WTC11 (cell line): ENCODE data around the gene TBC1D10B. TPM values are rescaled to one million over a fixed set of nuclear protein-coding genes. Genes with fewer than 3 reads are reported as not detected.

Experiments
- ATAC-seq: fragments of 200-7000 bp; cut with Tn5 transposase; 2 replicates; pipeline ENCODE4 v1.10.0; 2021; ENCODE audit warnings: mild to moderate bottlenecking, moderate library complexity
- CTCF ChIA-PET: fragments of 300-600 bp; sonication (Branson Sonifier 250); formaldehyde crosslinking; loops from one replicate; lab custom pipeline; 2021; ENCODE audit warnings: antibody characterized with exemption; lab: Charles Lee
- POLR2A ChIA-PET: fragments of 350-600 bp; sonication (Branson Sonifier 250); formaldehyde crosslinking; loops from one replicate; lab custom pipeline; 2021; ENCODE audit warnings: antibody characterized with exemption; lab: Charles Lee
- DNase-seq: peaks from one replicate; pipeline ENCODE4 v3.0.0; 2021; ENCODE audit warnings: low spot score
- H3K27ac Mint-ChIP-seq: 2 replicates; pipeline ENCODE4 v1.8.0; 2021; ENCODE audit warnings: mixed read lengths
- H3K27me3 Mint-ChIP-seq: 2 replicates; pipeline ENCODE4 v1.8.0; 2021; ENCODE audit warnings: low read depth, mild to moderate bottlenecking, moderate library complexity, mixed read lengths
- H3K36me3 Mint-ChIP-seq: 2 replicates; pipeline ENCODE4 v1.8.0; 2021; ENCODE audit warnings: mixed read lengths
- H3K4me1 Mint-ChIP-seq: 2 replicates; pipeline ENCODE4 v1.8.0; 2022; ENCODE audit warnings: mixed read lengths
- H3K4me3 Mint-ChIP-seq: 2 replicates; pipeline ENCODE4 v1.8.0; 2021; ENCODE audit warnings: mild to moderate bottlenecking, moderate library complexity, mixed read lengths
- H3K9me3 Mint-ChIP-seq: 2 replicates; pipeline ENCODE4 v1.8.0; 2021; ENCODE audit warnings: mixed read lengths
- EMX1 ChIP-seq: fragments of 250-450 bp; sonication (Bioruptor Pico); IDR thresholded peaks from 2 replicates; pipeline ENCODE4 v1.8.0; 2021; ENCODE audit warnings: mild to moderate bottlenecking
- GABPB1 ChIP-seq: sonication (generic); formaldehyde crosslinking; IDR thresholded peaks from 2 replicates; pipeline ENCODE4 v1.8.1; 2023; ENCODE audit warnings: mild to moderate bottlenecking, missing genetic modification reagents
- GTF2I ChIP-seq: fragments of 250-450 bp; sonication (Bioruptor Pico); conservative IDR thresholded peaks from 2 replicates; pipeline ENCODE4 v1.4.0; 2021; ENCODE audit warnings: mild to moderate bottlenecking
- HMGA2 ChIP-seq: fragments of 250-450 bp; sonication (Bioruptor Pico); IDR thresholded peaks from 2 replicates; pipeline ENCODE4 v1.4.0; 2021; ENCODE audit warnings: mild to moderate bottlenecking, moderate library complexity
- MYBL2 ChIP-seq: sonication (generic); formaldehyde crosslinking; IDR thresholded peaks from 2 replicates; pipeline ENCODE4 v1.8.1; 2023; ENCODE audit warnings: mild to moderate bottlenecking, moderate library complexity, missing genetic modification reagents
- NFATC4 ChIP-seq: fragments of 250-450 bp; sonication (Bioruptor Pico); IDR thresholded peaks from 2 replicates; pipeline ENCODE4 v1.9.0; 2021; ENCODE audit warnings: mild to moderate bottlenecking
- NR2C2 ChIP-seq: sonication (generic); formaldehyde crosslinking; IDR thresholded peaks from 2 replicates; pipeline ENCODE4 v1.8.0; 2022; ENCODE audit warnings: mild to moderate bottlenecking, missing genetic modification reagents
- OVOL2 ChIP-seq: fragments of 250-450 bp; sonication (Bioruptor Pico); IDR thresholded peaks from 2 replicates; pipeline ENCODE4 v1.9.0; 2021; ENCODE audit warnings: mild to moderate bottlenecking, borderline replicate concordance
- RORB ChIP-seq: fragments of 250-450 bp; sonication (Bioruptor Pico); IDR thresholded peaks from 2 replicates; pipeline ENCODE4 v1.9.0; 2021; ENCODE audit warnings: mild to moderate bottlenecking
- SMAD4 ChIP-seq: sonication (generic); formaldehyde crosslinking; IDR thresholded peaks from 2 replicates; pipeline ENCODE4 v1.8.0; 2022; ENCODE audit warnings: mild to moderate bottlenecking, missing genetic modification reagents
- TEAD4 ChIP-seq: sonication (generic); formaldehyde crosslinking; IDR thresholded peaks from 2 replicates; pipeline ENCODE4 v1.8.0; 2022; ENCODE audit warnings: mild to moderate bottlenecking, missing genetic modification reagents
- TP53 ChIP-seq: sonication (generic); formaldehyde crosslinking; IDR thresholded peaks from 2 replicates; pipeline ENCODE4 v1.8.1; 2023; ENCODE audit warnings: mild to moderate bottlenecking, missing genetic modification reagents
- ZNF121 ChIP-seq: sonication (generic); formaldehyde crosslinking; IDR thresholded peaks from 2 replicates; pipeline ENCODE4 v1.8.0; 2023; ENCODE audit warnings: missing genetic modification reagents
- ZNF416 ChIP-seq: fragments of 250-450 bp; sonication (Bioruptor Pico); IDR thresholded peaks from 2 replicates; pipeline ENCODE4 v1.9.0; 2021; ENCODE audit warnings: mild to moderate bottlenecking, inconsistent platforms
- ZNF423 ChIP-seq: fragments of 250-450 bp; sonication (Bioruptor Pico); IDR thresholded peaks from 2 replicates; pipeline ENCODE4 v2.1.2; 2022; ENCODE audit warnings: mild to moderate bottlenecking, moderate library complexity
- ZNF671 ChIP-seq: fragments of 250-450 bp; sonication (Bioruptor Pico); IDR thresholded peaks from 2 replicates; pipeline ENCODE4 v1.8.0; 2021; ENCODE audit warnings: mild to moderate bottlenecking
- total RNA-seq: library from RNA; stranded (reverse); gene quantifications from 3 replicates; pipeline ENCODE4 v1.2.3, GENCODE V29; 2021
- TF ChIP-seq, protein P1 (sequence below): fragments of 250-450 bp; sonication (Bioruptor Pico); IDR thresholded peaks from 2 replicates; pipeline ENCODE4 v1.9.0; 2021; ENCODE audit warnings: moderate library complexity, mild to moderate bottlenecking, inconsistent platforms, borderline replicate concordance
- TF ChIP-seq, protein P2 (sequence below): sonication (generic); formaldehyde crosslinking; IDR thresholded peaks from 2 replicates; pipeline ENCODE4 v1.8.1; 2022; ENCODE audit warnings: mild to moderate bottlenecking, moderate library complexity, missing genetic modification reagents
- TF ChIP-seq, protein P3 (sequence below): sonication (generic); formaldehyde crosslinking; IDR thresholded peaks from 2 replicates; pipeline ENCODE4 v1.8.0; 2022; ENCODE audit warnings: mild to moderate bottlenecking, missing genetic modification reagents
- TF ChIP-seq, protein P4 (sequence below): sonication (generic); formaldehyde crosslinking; IDR thresholded peaks from 2 replicates; pipeline ENCODE4 v1.8.0; 2023; ENCODE audit warnings: missing genetic modification reagents
- TF ChIP-seq, protein P5 (sequence below): fragments of 200-600 bp; IDR thresholded peaks from 2 replicates; pipeline ENCODE4 v1.8.0; 2022; ENCODE audit warnings: antibody characterized with exemption
- TF ChIP-seq, protein P6 (sequence below): sonication (generic); formaldehyde crosslinking; IDR thresholded peaks from 2 replicates; pipeline ENCODE4 v1.8.1; 2023; ENCODE audit warnings: mild to moderate bottlenecking, missing genetic modification reagents
- TF ChIP-seq, protein P7 (sequence below): fragments of 250-450 bp; sonication (Bioruptor Pico); IDR thresholded peaks from 2 replicates; pipeline ENCODE4 v1.9.0; 2021; ENCODE audit warnings: mild to moderate bottlenecking, borderline replicate concordance
- TF ChIP-seq, protein P8 (sequence below): sonication (generic); formaldehyde crosslinking; IDR thresholded peaks from 2 replicates; pipeline ENCODE4 v1.8.1; 2022; ENCODE audit warnings: mild to moderate bottlenecking, missing genetic modification reagents, moderate library complexity, borderline replicate concordance

TBC1D10B gene
- total RNA-seq, 1 experiment from 2014 or later, result 40.5 TPM

DNA sequence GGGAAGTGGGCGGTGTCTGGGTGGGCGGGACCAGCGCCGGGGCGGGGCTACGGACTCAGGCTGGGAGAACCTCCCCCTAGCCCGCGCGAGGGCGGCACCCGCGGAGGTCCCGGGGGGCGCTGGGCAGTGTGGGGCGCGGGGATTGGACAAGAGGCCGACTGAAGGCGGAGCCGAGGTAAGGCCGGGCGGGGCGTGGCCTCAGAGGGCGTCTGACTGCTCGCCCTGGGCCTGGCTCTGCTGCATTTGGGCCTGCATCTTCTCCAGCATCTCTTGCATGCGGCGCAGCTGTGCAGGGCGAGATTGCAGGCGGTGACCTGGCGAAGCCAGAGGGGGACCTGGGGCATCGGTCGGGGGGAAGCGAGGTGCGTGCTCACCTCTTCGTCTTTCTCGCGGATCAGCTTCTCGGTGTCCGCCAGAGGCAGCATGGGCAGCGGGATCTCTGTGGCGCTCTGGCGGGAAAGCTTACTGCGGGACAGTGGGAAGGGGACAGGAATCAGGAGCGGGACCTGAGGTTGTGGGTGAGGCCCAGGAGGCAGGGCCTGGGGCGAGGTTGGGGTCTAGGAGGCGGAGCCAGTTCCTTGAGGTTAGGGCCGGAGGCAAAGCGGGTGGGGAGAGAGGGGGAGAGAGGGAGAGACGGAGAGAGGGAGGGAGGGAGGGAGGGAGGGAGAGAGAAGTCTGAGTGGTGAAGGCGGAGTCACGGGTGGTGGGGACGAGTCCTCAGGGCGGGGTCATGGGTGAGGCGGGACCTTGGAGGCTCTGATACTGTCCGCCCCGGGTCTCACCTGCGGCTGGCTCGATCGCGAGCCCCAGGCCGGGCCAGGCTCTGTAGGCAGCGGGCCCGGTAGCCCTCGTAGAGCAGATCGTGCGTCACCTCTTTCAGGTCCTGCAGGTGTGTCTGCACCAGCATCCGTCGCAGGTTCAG lies 8.2 kb upstream of the TBC1D10B start:
- H3K9me3 Mint-ChIP-seq, result no peaks in the 10 kb centered on the region
- H3K27ac Mint-ChIP-seq, result peak overlapping the region; percentile 100
- ChIA-PET POLR2A (interaction anchor here (0.5 to 2.3 kb wide), 6 partner anchors 16 to 231 kb away, joined by 3 to 9 read pairs (median 4); partner anchors contain the start of gene ZNF48), CTCF (interaction anchor here (0.6 to 1.6 kb wide), 5 partner anchors 10 to 266 kb away, joined by 3 to 7 read pairs (median 3); partner anchors contain the start of gene ZNF48)
- peaks cover 7% of the 10 kb centered on the region for H3K27me3 Mint-ChIP-seq
- peaks cover 14% of the 10 kb centered on the region for H3K4me1 Mint-ChIP-seq
- 0 out of 2 replicates have a peak, but pooled peaks cover 2% of the 10 kb centered on the region for H3K36me3 Mint-ChIP-seq
- DNase-seq (peak; percentile 100), ATAC-seq (peak; percentile 91)
- peak overlapping the region; percentile 96 for H3K4me3 Mint-ChIP-seq
- TF ChIP-seq SMAD4 (no peak), ZNF423 (CRISPR knock-in tag) (no peak), ZNF671 (CRISPR knock-in tag) (no peak), OVOL2 (no peak), MYBL2 (no peak), ZNF416 (CRISPR knock-in tag) (0 out of 2 replicates have a peak, but pooled peaks have one; percentile 7), NR2C2 (CRISPR knock-in tag) (no peak), EMX1 (CRISPR knock-in tag) (no peak), HMGA2 (CRISPR knock-in tag) (no peak), GABPB1 (CRISPR knock-in tag) (0 out of 2 replicates have a peak, but pooled peaks have one; percentile 50), ZNF121 (CRISPR knock-in tag) (0 out of 2 replicates have a peak, but pooled peaks have one; percentile 62), TP53 (CRISPR knock-in tag) (no peak), TEAD4 (no peak), RORB (no peak), GTF2I (CRISPR knock-in tag) (no peak), NFATC4 (CRISPR knock-in tag) (no peak)
- TF ChIP-seq, protein P1, sequence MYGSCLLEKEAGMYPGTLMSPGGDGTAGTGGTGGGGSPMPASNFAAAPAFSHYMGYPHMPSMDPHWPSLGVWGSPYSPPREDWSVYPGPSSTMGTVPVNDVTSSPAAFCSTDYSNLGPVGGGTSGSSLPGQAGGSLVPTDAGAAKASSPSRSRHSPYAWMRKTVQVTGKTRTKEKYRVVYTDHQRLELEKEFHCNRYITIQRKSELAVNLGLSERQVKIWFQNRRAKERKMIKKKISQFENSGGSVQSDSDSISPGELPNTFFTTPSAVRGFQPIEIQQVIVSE, result no peak
- TF ChIP-seq, protein P2, sequence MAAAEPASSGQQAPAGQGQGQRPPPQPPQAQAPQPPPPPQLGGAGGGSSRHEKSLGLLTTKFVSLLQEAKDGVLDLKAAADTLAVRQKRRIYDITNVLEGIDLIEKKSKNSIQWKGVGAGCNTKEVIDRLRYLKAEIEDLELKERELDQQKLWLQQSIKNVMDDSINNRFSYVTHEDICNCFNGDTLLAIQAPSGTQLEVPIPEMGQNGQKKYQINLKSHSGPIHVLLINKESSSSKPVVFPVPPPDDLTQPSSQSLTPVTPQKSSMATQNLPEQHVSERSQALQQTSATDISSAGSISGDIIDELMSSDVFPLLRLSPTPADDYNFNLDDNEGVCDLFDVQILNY (CRISPR knock-in tag), result peak; percentile 36; the same call in 1 of the 2 replicates
- TF ChIP-seq, protein P3, sequence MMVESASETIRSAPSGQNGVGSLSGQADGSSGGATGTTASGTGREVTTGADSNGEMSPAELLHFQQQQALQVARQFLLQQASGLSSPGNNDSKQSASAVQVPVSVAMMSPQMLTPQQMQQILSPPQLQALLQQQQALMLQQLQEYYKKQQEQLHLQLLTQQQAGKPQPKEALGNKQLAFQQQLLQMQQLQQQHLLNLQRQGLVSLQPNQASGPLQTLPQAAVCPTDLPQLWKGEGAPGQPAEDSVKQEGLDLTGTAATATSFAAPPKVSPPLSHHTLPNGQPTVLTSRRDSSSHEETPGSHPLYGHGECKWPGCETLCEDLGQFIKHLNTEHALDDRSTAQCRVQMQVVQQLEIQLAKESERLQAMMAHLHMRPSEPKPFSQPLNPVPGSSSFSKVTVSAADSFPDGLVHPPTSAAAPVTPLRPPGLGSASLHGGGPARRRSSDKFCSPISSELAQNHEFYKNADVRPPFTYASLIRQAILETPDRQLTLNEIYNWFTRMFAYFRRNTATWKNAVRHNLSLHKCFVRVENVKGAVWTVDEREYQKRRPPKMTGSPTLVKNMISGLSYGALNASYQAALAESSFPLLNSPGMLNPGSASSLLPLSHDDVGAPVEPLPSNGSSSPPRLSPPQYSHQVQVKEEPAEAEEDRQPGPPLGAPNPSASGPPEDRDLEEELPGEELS, result peak; percentile 94
- TF ChIP-seq, protein P4, sequence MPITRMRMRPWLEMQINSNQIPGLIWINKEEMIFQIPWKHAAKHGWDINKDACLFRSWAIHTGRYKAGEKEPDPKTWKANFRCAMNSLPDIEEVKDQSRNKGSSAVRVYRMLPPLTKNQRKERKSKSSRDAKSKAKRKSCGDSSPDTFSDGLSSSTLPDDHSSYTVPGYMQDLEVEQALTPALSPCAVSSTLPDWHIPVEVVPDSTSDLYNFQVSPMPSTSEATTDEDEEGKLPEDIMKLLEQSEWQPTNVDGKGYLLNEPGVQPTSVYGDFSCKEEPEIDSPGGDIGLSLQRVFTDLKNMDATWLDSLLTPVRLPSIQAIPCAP (CRISPR knock-in tag), result peak; percentile 85
- TF ChIP-seq, protein P5, sequence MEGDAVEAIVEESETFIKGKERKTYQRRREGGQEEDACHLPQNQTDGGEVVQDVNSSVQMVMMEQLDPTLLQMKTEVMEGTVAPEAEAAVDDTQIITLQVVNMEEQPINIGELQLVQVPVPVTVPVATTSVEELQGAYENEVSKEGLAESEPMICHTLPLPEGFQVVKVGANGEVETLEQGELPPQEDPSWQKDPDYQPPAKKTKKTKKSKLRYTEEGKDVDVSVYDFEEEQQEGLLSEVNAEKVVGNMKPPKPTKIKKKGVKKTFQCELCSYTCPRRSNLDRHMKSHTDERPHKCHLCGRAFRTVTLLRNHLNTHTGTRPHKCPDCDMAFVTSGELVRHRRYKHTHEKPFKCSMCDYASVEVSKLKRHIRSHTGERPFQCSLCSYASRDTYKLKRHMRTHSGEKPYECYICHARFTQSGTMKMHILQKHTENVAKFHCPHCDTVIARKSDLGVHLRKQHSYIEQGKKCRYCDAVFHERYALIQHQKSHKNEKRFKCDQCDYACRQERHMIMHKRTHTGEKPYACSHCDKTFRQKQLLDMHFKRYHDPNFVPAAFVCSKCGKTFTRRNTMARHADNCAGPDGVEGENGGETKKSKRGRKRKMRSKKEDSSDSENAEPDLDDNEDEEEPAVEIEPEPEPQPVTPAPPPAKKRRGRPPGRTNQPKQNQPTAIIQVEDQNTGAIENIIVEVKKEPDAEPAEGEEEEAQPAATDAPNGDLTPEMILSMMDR, result no peak
- TF ChIP-seq, protein P6, sequence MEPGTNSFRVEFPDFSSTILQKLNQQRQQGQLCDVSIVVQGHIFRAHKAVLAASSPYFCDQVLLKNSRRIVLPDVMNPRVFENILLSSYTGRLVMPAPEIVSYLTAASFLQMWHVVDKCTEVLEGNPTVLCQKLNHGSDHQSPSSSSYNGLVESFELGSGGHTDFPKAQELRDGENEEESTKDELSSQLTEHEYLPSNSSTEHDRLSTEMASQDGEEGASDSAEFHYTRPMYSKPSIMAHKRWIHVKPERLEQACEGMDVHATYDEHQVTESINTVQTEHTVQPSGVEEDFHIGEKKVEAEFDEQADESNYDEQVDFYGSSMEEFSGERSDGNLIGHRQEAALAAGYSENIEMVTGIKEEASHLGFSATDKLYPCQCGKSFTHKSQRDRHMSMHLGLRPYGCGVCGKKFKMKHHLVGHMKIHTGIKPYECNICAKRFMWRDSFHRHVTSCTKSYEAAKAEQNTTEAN, result no peak
- TF ChIP-seq, protein P7, sequence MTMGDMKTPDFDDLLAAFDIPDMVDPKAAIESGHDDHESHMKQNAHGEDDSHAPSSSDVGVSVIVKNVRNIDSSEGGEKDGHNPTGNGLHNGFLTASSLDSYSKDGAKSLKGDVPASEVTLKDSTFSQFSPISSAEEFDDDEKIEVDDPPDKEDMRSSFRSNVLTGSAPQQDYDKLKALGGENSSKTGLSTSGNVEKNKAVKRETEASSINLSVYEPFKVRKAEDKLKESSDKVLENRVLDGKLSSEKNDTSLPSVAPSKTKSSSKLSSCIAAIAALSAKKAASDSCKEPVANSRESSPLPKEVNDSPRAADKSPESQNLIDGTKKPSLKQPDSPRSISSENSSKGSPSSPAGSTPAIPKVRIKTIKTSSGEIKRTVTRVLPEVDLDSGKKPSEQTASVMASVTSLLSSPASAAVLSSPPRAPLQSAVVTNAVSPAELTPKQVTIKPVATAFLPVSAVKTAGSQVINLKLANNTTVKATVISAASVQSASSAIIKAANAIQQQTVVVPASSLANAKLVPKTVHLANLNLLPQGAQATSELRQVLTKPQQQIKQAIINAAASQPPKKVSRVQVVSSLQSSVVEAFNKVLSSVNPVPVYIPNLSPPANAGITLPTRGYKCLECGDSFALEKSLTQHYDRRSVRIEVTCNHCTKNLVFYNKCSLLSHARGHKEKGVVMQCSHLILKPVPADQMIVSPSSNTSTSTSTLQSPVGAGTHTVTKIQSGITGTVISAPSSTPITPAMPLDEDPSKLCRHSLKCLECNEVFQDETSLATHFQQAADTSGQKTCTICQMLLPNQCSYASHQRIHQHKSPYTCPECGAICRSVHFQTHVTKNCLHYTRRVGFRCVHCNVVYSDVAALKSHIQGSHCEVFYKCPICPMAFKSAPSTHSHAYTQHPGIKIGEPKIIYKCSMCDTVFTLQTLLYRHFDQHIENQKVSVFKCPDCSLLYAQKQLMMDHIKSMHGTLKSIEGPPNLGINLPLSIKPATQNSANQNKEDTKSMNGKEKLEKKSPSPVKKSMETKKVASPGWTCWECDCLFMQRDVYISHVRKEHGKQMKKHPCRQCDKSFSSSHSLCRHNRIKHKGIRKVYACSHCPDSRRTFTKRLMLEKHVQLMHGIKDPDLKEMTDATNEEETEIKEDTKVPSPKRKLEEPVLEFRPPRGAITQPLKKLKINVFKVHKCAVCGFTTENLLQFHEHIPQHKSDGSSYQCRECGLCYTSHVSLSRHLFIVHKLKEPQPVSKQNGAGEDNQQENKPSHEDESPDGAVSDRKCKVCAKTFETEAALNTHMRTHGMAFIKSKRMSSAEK (CRISPR knock-in tag), result no peak
- TF ChIP-seq, protein P8, sequence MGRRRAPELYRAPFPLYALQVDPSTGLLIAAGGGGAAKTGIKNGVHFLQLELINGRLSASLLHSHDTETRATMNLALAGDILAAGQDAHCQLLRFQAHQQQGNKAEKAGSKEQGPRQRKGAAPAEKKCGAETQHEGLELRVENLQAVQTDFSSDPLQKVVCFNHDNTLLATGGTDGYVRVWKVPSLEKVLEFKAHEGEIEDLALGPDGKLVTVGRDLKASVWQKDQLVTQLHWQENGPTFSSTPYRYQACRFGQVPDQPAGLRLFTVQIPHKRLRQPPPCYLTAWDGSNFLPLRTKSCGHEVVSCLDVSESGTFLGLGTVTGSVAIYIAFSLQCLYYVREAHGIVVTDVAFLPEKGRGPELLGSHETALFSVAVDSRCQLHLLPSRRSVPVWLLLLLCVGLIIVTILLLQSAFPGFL, result no peak
